Measurements from ENCODE around the gene EPHB2. TPM values are rescaled to one million over a fixed set of nuclear protein-coding genes. Genes with fewer than 3 reads are reported as not detected.

The EPHB2 gene
- total RNA-seq, 1 donor from 2014 or later: not detected

GRCh38 chr1:22908880-22909426 is 198.3 kb downstream of the EPHB2 start:
- no peaks in the 10 kb centered on the region for H3K27me3 Mint-ChIP-seq (ENCODE audit: low read depth)
- no peaks in the 10 kb centered on the region for H3K9me3 Mint-ChIP-seq
- no peaks in the 10 kb centered on the region for H3K4me1 Mint-ChIP-seq (ENCODE audit: low read depth)
- no peak overlapping the region for H3K4me3 Mint-ChIP-seq (ENCODE audit: low read depth)
- H3K27ac Mint-ChIP-seq: no peak overlapping the region
- no peaks in the 10 kb centered on the region for H3K36me3 Mint-ChIP-seq (ENCODE audit: low read depth)
- intact Hi-C loops (cut with micrococcal nuclease): no loop called here
- DNase-seq (ENCODE audit: low spot score): no peak

- intact Hi-C loops (cut with micrococcal nuclease): no loop called here
- Mint-ChIP-seq H3K4me1 (ENCODE audit: low read depth) (no peaks in the 10 kb centered on the region), H3K36me3 (ENCODE audit: low read depth) (no peaks in the 10 kb centered on the region), H3K9me3 (no peaks in the 10 kb centered on the region), H3K27ac (no peak overlapping the region), H3K4me3 (ENCODE audit: low read depth) (no peak overlapping the region), H3K27me3 (ENCODE audit: low read depth) (no peaks in the 10 kb centered on the region)
- no peak for DNase-seq (ENCODE audit: low spot score)
Measured at GRCh38 chr1:22910286-22910685, 199.6 kb downstream of the EPHB2 start.

- intact Hi-C loops (cut with micrococcal nuclease): no loop called here
- no peaks in the 10 kb centered on the region for H3K4me1 Mint-ChIP-seq (ENCODE audit: low read depth)
- H3K4me3 Mint-ChIP-seq (ENCODE audit: low read depth): no peak overlapping the region
- DNase-seq (ENCODE audit: low spot score): no peak
- H3K36me3 Mint-ChIP-seq (ENCODE audit: low read depth): no peaks in the 10 kb centered on the region
- no peak overlapping the region for H3K27ac Mint-ChIP-seq
- H3K27me3 Mint-ChIP-seq (ENCODE audit: low read depth): no peaks in the 10 kb centered on the region
- H3K9me3 Mint-ChIP-seq: no peaks in the 10 kb centered on the region
Measured at GRCh38 chr1:22910986-22911651, 200.5 kb downstream of the EPHB2 start.

- no peaks in the 10 kb centered on the region for H3K9me3 Mint-ChIP-seq
- intact Hi-C loops (cut with micrococcal nuclease): no loop called here
- no peaks in the 10 kb centered on the region for H3K36me3 Mint-ChIP-seq (ENCODE audit: low read depth)
- DNase-seq (ENCODE audit: low spot score): no peak
- H3K27me3 Mint-ChIP-seq (ENCODE audit: low read depth): no peaks in the 10 kb centered on the region
- H3K4me1 Mint-ChIP-seq (ENCODE audit: low read depth): no peaks in the 10 kb centered on the region
- no peak overlapping the region for H3K4me3 Mint-ChIP-seq (ENCODE audit: low read depth)
- no peak overlapping the region for H3K27ac Mint-ChIP-seq
Measured at GRCh38 chr1:22912311-22912710, 201.7 kb downstream of the EPHB2 start.

- Mint-ChIP-seq H3K27me3 (ENCODE audit: low read depth) (no peaks in the 10 kb centered on the region), H3K9me3 (no peaks in the 10 kb centered on the region), H3K4me3 (ENCODE audit: low read depth) (no peak overlapping the region), H3K27ac (no peak overlapping the region), H3K4me1 (ENCODE audit: low read depth) (no peaks in the 10 kb centered on the region), H3K36me3 (ENCODE audit: low read depth) (no peaks in the 10 kb centered on the region)
- DNase-seq (ENCODE audit: low spot score): no peak
- intact Hi-C loops (cut with micrococcal nuclease): no loop called here
Measured at GRCh38 chr1:22913421-22914141, 202.9 kb downstream of the EPHB2 start.

GRCh38 chr1:22914156-22914555 is 203.5 kb downstream of the EPHB2 start:
- Mint-ChIP-seq H3K27me3 (ENCODE audit: low read depth) (no peaks in the 10 kb centered on the region), H3K4me3 (ENCODE audit: low read depth) (no peak overlapping the region), H3K4me1 (ENCODE audit: low read depth) (no peaks in the 10 kb centered on the region), H3K36me3 (ENCODE audit: low read depth) (no peaks in the 10 kb centered on the region), H3K27ac (no peak overlapping the region), H3K9me3 (no peaks in the 10 kb centered on the region)
- intact Hi-C loops (cut with micrococcal nuclease): no loop called here
- no peak for DNase-seq (ENCODE audit: low spot score)

- H3K4me3 Mint-ChIP-seq (ENCODE audit: low read depth): no peak overlapping the region
- H3K27ac Mint-ChIP-seq: no peak overlapping the region
- no peak for DNase-seq (ENCODE audit: low spot score)
- no peaks in the 10 kb centered on the region for H3K4me1 Mint-ChIP-seq (ENCODE audit: low read depth)
- no peaks in the 10 kb centered on the region for H3K9me3 Mint-ChIP-seq
- H3K36me3 Mint-ChIP-seq (ENCODE audit: low read depth): no peaks in the 10 kb centered on the region
- intact Hi-C loops (cut with micrococcal nuclease): no loop called here
- H3K27me3 Mint-ChIP-seq (ENCODE audit: low read depth): no peaks in the 10 kb centered on the region
Measured at GRCh38 chr1:22914633-22915217, 204.1 kb downstream of the EPHB2 start.

GRCh38 chr1:22915231-22915630 is 204.6 kb downstream of the EPHB2 start:
- DNase-seq (ENCODE audit: low spot score): no peak
- Mint-ChIP-seq H3K9me3 (no peaks in the 10 kb centered on the region), H3K27me3 (ENCODE audit: low read depth) (no peaks in the 10 kb centered on the region), H3K36me3 (ENCODE audit: low read depth) (no peaks in the 10 kb centered on the region), H3K27ac (no peak overlapping the region), H3K4me3 (ENCODE audit: low read depth) (no peak overlapping the region), H3K4me1 (ENCODE audit: low read depth) (no peaks in the 10 kb centered on the region)
- intact Hi-C loops (cut with micrococcal nuclease): no loop called here

- Mint-ChIP-seq H3K36me3 (ENCODE audit: low read depth) (no peaks in the 10 kb centered on the region), H3K27me3 (ENCODE audit: low read depth) (no peaks in the 10 kb centered on the region), H3K4me1 (ENCODE audit: low read depth) (no peaks in the 10 kb centered on the region), H3K9me3 (no peaks in the 10 kb centered on the region), H3K27ac (no peak overlapping the region), H3K4me3 (ENCODE audit: low read depth) (no peak overlapping the region)
- no peak for DNase-seq (ENCODE audit: low spot score)
- intact Hi-C loops (cut with micrococcal nuclease): no loop called here
Measured at GRCh38 chr1:22915816-22916470, 205.3 kb downstream of the EPHB2 start.

- Mint-ChIP-seq H3K27me3 (ENCODE audit: low read depth) (no peaks in the 10 kb centered on the region), H3K4me1 (ENCODE audit: low read depth) (no peaks in the 10 kb centered on the region), H3K9me3 (no peaks in the 10 kb centered on the region), H3K4me3 (ENCODE audit: low read depth) (no peak overlapping the region), H3K27ac (no peak overlapping the region), H3K36me3 (ENCODE audit: low read depth) (no peaks in the 10 kb centered on the region)
- intact Hi-C loops (cut with micrococcal nuclease): no loop called here
- DNase-seq (ENCODE audit: low spot score): no peak
Measured at GRCh38 chr1:22916471-22916820, 205.8 kb downstream of the EPHB2 start.

- no peak for DNase-seq (ENCODE audit: low spot score)
- no peak overlapping the region for H3K4me3 Mint-ChIP-seq (ENCODE audit: low read depth)
- no peaks in the 10 kb centered on the region for H3K4me1 Mint-ChIP-seq (ENCODE audit: low read depth)
- intact Hi-C loops (cut with micrococcal nuclease): no loop called here
- H3K27me3 Mint-ChIP-seq (ENCODE audit: low read depth): no peaks in the 10 kb centered on the region
- no peaks in the 10 kb centered on the region for H3K9me3 Mint-ChIP-seq
- no peak overlapping the region for H3K27ac Mint-ChIP-seq
- H3K36me3 Mint-ChIP-seq (ENCODE audit: low read depth): no peaks in the 10 kb centered on the region
Measured at GRCh38 chr1:22917989-22918388, 207.3 kb downstream of the EPHB2 start.

- Mint-ChIP-seq H3K27me3 (ENCODE audit: low read depth) (no peaks in the 10 kb centered on the region), H3K4me3 (ENCODE audit: low read depth) (no peak overlapping the region), H3K27ac (no peak overlapping the region), H3K36me3 (ENCODE audit: low read depth) (no peaks in the 10 kb centered on the region), H3K9me3 (no peaks in the 10 kb centered on the region), H3K4me1 (ENCODE audit: low read depth) (no peaks in the 10 kb centered on the region)
- intact Hi-C loops (cut with micrococcal nuclease): no loop called here
- DNase-seq (ENCODE audit: low spot score): no peak
Measured at GRCh38 chr1:22918644-22919043, 208.0 kb downstream of the EPHB2 start.

Data from activated T-helper 2 cell treated with anti-CD3 and anti-CD28 coated beads, Interferon-gamma antibody, Interleukin-2, Interleukin-4, amounts not matched to agents 10 μg/mL and 5 μg/mL and 100 μg/mL, durations not matched to agents 14 hours and 24 hours and 36 hours (primary cell).